HAP-1 (cell line): ENCODE measurements around the gene PALLD.

Experiments
- DNase-seq, 2 experiments: peaks; one replicate each; pipeline ENCODE4 v3.0.0-alpha.2; 2016 to 2020; ENCODE audit warnings: low spot score in 2 of 2
- H3K27me3 ChIP-seq: fragments of 250-450 bp; sonication (Bioruptor Pico); 2 replicates; pipeline ENCODE4 v1.5.1; 2020; ENCODE audit warnings: low read depth, mild to moderate bottlenecking, moderate library complexity
- H3K36me3 ChIP-seq: fragments of 250-450 bp; sonication (Bioruptor Pico); replicated peaks from 2 replicates; pipeline ENCODE4 v1.5.1; 2020; ENCODE audit warnings: mild to moderate bottlenecking
- H3K4me1 ChIP-seq: fragments of 250-450 bp; sonication (Bioruptor Pico); 2 replicates; pipeline ENCODE4 v1.5.1; 2020; ENCODE audit warnings: mild to moderate bottlenecking
- H3K4me3 ChIP-seq: fragments of 250-450 bp; sonication (Bioruptor Pico); 2 replicates; pipeline ENCODE4 v1.5.1; 2020; ENCODE audit warnings: mild to moderate bottlenecking, moderate library complexity
- H3K9me3 ChIP-seq: fragments of 250-450 bp; sonication (Bioruptor Pico); 2 replicates; pipeline ENCODE4 v1.5.1; 2020; ENCODE audit warnings: mild to moderate bottlenecking, moderate library complexity
- in situ Hi-C: fragments of 300-500 bp; cut with MboI; formaldehyde crosslinking; loops from 3 replicates; pipeline ENCODE4 v1.14.3; 2020; ENCODE audit warnings: low sequenced_read_pairs, inconsistent platforms, mixed read lengths

PALLD gene

DNA sequence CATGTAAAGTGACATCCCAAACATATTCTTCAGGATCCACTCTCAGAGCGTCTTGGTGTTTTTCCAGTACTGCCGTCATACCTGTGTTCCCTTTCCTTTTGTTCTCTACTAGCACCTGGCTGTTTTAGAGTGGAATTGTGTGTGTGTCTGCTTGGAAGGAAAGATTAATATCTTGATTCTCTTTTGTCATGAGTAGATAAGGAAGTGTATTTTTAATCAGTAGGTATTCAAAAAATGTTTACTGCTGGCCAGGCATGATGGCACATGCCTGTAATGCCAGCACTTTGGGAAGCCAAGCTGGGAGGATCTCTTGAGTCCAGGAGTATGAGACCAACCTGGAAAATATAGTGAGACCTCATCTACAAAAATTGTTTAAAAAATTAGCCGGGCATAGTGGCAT, 314.4 kb downstream of the PALLD start:
- H3K4me1 ChIP-seq, result peaks cover 15% of the 10 kb centered on the region
- H3K4me3 ChIP-seq, result no peak overlapping the region
- no peaks in the 10 kb centered on the region for H3K27me3 ChIP-seq
- DNase-seq, result no peak
- in situ Hi-C loops, result loop anchor here (5.0 kb wide), 1 partner anchor 89 kb away; no protein-coding TSS in a partner anchor
- H3K36me3 ChIP-seq, result no peaks in the 10 kb centered on the region
- H3K9me3 ChIP-seq, result no peaks in the 10 kb centered on the region

DNA sequence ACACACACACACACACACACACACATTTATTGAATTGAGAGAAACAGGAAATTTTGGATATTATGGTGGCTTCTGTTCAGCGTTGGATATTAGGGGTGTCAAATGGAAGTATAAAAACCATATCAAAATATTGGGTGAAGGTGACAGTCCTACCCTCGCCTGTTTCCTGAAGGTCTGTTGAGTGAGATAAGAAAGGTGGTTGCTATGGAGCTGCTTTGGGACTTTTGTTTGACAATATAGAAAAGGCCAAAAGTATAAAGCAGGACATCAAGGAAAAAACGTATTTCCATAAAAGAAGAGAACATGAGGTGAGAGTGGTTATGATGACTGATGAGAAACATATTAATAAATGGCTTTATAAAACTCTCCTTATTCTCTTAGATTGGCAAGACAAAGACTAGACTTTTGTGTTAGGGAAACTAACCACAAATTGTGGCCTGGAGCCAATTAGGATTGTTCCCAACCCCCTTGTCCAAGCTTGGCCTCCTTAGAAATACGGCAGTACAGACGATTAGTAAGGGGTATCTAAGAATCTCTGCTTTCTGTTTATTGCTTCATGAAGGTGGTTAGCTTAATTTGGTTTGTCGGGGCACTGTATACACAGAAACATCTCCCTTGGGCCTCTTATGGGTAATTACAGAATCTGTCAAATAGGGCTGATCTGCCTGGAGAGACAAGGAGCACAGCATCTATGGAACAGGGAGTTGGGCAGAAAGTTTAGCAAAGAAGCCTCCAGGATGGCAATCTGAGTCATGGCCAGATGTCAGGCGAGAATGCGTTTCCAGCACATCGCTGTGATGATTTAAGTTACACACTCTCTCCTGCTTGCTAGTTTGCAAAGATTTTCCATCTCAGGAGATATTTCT, 315.2 kb downstream of the PALLD start:
- H3K36me3 ChIP-seq, result no peaks in the 10 kb centered on the region
- peaks cover 20% of the 10 kb centered on the region for H3K4me1 ChIP-seq
- H3K9me3 ChIP-seq, result no peaks in the 10 kb centered on the region
- H3K27me3 ChIP-seq, result no peaks in the 10 kb centered on the region
- no peak overlapping the region for H3K4me3 ChIP-seq
- no peak for DNase-seq
- in situ Hi-C loops, result loop anchor here (5.0 kb wide), 1 partner anchor 90 kb away; no protein-coding TSS in a partner anchor

DNA sequence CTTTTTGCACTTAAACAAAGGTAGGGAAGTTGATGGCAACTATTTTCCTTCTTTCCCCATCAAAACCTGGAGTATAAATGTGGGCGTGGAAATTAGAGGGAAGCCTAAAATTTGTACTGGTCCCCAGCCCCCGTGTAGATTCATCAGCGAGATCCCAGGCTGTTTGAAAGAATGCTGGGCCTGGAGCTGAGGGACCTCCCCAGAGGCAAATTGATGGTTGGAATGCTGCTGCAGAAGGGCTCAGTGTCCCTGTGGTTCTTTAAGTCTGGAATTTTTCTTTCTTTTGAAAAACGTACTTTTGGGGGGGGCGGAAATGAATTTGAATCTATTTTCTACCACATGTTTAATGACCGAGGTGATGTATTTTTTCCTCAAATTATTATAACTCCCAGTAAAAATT, 316.0 kb downstream of the PALLD start:
- no peaks in the 10 kb centered on the region for H3K9me3 ChIP-seq
- H3K36me3 ChIP-seq, result no peaks in the 10 kb centered on the region
- no peak overlapping the region for H3K4me3 ChIP-seq
- H3K27me3 ChIP-seq, result no peaks in the 10 kb centered on the region
- DNase-seq, result no peak
- in situ Hi-C loops, result loop anchor here (5.0 kb wide), 1 partner anchor 91 kb away; no protein-coding TSS in a partner anchor
- peaks cover 28% of the 10 kb centered on the region for H3K4me1 ChIP-seq

DNA sequence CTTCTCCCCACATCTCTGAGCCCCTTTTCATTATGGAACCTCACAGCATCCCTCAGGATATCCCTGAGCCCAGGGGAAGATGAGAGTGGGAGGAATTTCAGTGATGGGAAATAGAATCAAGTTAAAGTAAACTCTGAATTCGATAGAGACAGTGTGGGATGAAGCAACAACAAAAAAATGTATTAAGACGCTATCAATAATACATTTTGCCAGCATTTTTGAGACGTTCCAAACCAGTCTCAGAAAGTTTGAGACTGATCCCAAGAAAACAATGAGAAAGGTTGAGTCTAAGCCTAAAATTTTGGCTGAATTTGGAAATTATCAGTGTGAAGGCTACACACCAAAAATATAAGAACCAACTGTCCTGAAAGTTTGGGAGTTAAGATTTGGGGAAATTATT, 317.0 kb downstream of the PALLD start:
- Histone ChIP-seq H3K9me3 (no peaks in the 10 kb centered on the region), H3K36me3 (no peaks in the 10 kb centered on the region), H3K4me1 (peaks cover 28% of the 10 kb centered on the region), H3K27me3 (no peaks in the 10 kb centered on the region), H3K4me3 (no peak overlapping the region)
- in situ Hi-C loops, result loop anchor here (5.0 kb wide), 1 partner anchor 92 kb away; no protein-coding TSS in a partner anchor
- DNase-seq, result no peak

- peak; percentile 70 to 97 for DNase-seq
- Histone ChIP-seq H3K27me3 (no peaks in the 10 kb centered on the region), H3K4me3 (no peak overlapping the region)
These were observed 318.8 kb downstream of the PALLD start for GRCh38 chr4:168815379-168816345.

DNA sequence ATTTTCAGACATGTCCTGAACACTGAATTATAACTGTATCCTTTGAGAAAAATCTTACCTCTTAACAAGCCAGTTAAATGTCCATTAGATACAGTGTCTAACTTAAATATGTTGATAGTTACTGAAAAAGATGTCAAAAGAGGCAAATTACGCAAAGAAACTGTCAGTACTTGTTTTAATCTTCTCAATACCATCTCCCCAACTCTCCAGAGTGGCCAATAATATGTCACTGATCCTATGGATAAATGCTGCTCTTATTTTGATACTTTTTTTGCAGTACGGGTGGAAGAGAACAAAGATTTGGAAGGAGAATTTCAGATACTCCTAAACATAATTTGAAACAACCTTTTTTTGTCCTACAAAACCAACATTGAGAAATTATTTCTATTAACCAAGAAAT, 320.5 kb downstream of the PALLD start:
- no peaks in the 10 kb centered on the region for H3K27me3 ChIP-seq
- H3K36me3 ChIP-seq, result no peaks in the 10 kb centered on the region
- no peaks in the 10 kb centered on the region for H3K9me3 ChIP-seq
- no peak for DNase-seq
- in situ Hi-C loops, result no loop called here
- peaks cover 43% of the 10 kb centered on the region for H3K4me1 ChIP-seq
- H3K4me3 ChIP-seq, result no peak overlapping the region

More at GRCh38 chr4:168815379-168816345, 318.8 kb downstream of the PALLD start:
- peaks cover 32% of the 10 kb centered on the region for H3K4me1 ChIP-seq
- H3K9me3 ChIP-seq, result no peaks in the 10 kb centered on the region
- in situ Hi-C loops, result no loop called here
- H3K36me3 ChIP-seq, result no peaks in the 10 kb centered on the region

- Histone ChIP-seq H3K27me3 (no peaks in the 10 kb centered on the region), H3K36me3 (no peaks in the 10 kb centered on the region), H3K4me1 (peaks cover 28% of the 10 kb centered on the region), H3K9me3 (no peaks in the 10 kb centered on the region), H3K4me3 (no peak overlapping the region)
- peak; percentile 43 to 77 for DNase-seq
- in situ Hi-C loops, result no loop called here
These were observed 325.6 kb downstream of the PALLD start for GRCh38 chr4:168822481-168822880.

- Histone ChIP-seq H3K4me1 (peaks cover 18% of the 10 kb centered on the region), H3K36me3 (no peaks in the 10 kb centered on the region), H3K9me3 (no peaks in the 10 kb centered on the region), H3K4me3 (no peak overlapping the region), H3K27me3 (no peaks in the 10 kb centered on the region)
- DNase-seq, result no peak
- in situ Hi-C loops, result no loop called here
These were observed 329.1 kb downstream of the PALLD start for GRCh38 chr4:168825975-168826374.

GRCh38 chr4:168826620-168827019, 329.8 kb downstream of the PALLD start:
- DNase-seq, result no peak
- in situ Hi-C loops, result no loop called here
- no peaks in the 10 kb centered on the region for H3K36me3 ChIP-seq
- H3K4me1 ChIP-seq, result peaks cover 20% of the 10 kb centered on the region
- H3K9me3 ChIP-seq, result no peaks in the 10 kb centered on the region
- no peaks in the 10 kb centered on the region for H3K27me3 ChIP-seq
- H3K4me3 ChIP-seq, result no peak overlapping the region

DNA sequence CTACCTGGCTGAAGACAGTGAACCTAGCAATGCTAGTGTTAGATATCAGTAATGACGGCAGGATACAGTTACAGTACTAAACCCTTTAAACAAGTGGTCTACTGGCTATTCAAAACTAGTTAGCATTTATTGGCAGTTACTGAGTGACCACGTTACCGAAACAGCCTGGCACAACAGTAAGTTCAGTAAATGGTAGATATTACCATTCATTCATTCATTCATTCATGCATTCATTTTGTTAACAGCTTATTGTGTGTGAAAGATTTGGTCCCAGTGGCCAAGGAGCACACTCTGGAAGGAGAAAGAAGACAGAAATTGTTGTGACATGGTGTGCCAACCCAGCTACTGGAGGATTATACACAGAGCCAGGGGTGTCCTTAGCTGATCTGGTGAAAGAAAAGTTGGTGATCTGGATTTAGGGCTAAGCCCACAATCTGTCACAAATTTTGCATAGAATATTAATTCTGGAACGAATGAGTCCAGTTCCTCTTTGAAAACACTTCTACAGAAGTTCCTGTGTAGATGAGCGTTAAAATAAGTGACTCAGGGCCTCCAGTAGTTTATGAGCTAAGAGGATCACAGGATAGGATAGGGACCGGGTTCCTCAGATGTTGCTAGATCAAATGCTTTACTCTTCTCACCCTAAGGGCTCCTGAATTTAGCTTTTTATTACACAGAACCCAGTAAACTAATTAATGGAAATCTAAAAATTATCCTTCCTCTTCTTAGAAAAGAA, 334.1 kb downstream of the PALLD start:
- Histone ChIP-seq H3K27me3 (no peaks in the 10 kb centered on the region), H3K4me1 (peaks cover 10% of the 10 kb centered on the region), H3K4me3 (no peak overlapping the region; the same call in 1 of the 2 replicates), H3K36me3 (peaks cover 5% of the 10 kb centered on the region; the same call in 1 of the 2 replicates), H3K9me3 (no peaks in the 10 kb centered on the region)
- no peak for DNase-seq
- in situ Hi-C loops, result loop anchor here (10.0 kb wide), 1 partner anchor 116 kb away; no protein-coding TSS in a partner anchor

DNA sequence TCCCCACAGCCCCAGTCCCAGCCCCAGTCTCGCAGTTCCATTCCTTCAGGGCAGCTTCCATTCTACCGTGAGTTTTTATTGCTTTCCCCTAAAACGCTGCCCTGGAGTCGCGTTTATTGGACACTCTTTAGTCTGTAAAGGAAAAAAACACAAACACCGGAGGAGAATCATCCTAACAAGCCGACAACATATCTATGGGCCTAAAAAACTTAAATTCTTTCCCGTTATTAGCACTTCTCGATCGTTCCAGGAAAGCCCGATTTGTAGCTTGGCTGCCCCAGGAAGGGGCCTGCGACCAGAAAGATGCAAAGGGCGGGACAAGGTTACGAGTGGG, 334.7 kb downstream of the PALLD start:
- in situ Hi-C loops, result loop anchor here (10.0 kb wide), 1 partner anchor 117 kb away; no protein-coding TSS in a partner anchor
- no peaks in the 10 kb centered on the region for H3K27me3 ChIP-seq
- H3K4me3 ChIP-seq, result peak overlapping the region; percentile 88
- H3K36me3 ChIP-seq, result peaks cover 5% of the 10 kb centered on the region; the same call in 1 of the 2 replicates
- no peaks in the 10 kb centered on the region for H3K9me3 ChIP-seq
- peak in 1 of 2 experiments; percentile 24 for DNase-seq
- peaks cover 10% of the 10 kb centered on the region for H3K4me1 ChIP-seq

GRCh38 chr4:168831919-168832762, 335.3 kb downstream of the PALLD start:
- Histone ChIP-seq H3K27me3 (no peaks in the 10 kb centered on the region), H3K9me3 (no peaks in the 10 kb centered on the region), H3K4me1 (peaks cover 10% of the 10 kb centered on the region), H3K4me3 (peak overlapping the region; percentile 88), H3K36me3 (peaks cover 5% of the 10 kb centered on the region; the same call in 1 of the 2 replicates)
- peak; percentile 82 to 90 for DNase-seq
- in situ Hi-C loops, result loop anchor here (10.0 kb wide), 1 partner anchor 117 kb away; no protein-coding TSS in a partner anchor
